GM12865 (cell line): ENCODE results near the gene SNTA1.
"Not testable (repeated sequence)": the region's sequence is repeated elsewhere in the genome, so short reads cannot be mapped to it uniquely, and the experiment has no call there.

Experiments
- DNase-seq: peaks from one replicate; pipeline ENCODE4 v3.0.0; 2010; ENCODE audit warnings: low read depth
- H3K4me3 ChIP-seq: 2 replicates; pipeline ENCODE4 v1.5.1; 2011; ENCODE audit warnings: mild to moderate bottlenecking, low read depth, low read length, control low read depth
- TF ChIP-seq, protein P1 (sequence below): IDR thresholded peaks from 2 replicates; pipeline ENCODE4 v1.5.1; 2011; ENCODE audit warnings: low read length, control low read depth, low read depth, inconsistent platforms; ENCODE audit not compliant: insufficient read depth; ENCODE audit errors: missing control alignments

Gene SNTA1

DNA sequence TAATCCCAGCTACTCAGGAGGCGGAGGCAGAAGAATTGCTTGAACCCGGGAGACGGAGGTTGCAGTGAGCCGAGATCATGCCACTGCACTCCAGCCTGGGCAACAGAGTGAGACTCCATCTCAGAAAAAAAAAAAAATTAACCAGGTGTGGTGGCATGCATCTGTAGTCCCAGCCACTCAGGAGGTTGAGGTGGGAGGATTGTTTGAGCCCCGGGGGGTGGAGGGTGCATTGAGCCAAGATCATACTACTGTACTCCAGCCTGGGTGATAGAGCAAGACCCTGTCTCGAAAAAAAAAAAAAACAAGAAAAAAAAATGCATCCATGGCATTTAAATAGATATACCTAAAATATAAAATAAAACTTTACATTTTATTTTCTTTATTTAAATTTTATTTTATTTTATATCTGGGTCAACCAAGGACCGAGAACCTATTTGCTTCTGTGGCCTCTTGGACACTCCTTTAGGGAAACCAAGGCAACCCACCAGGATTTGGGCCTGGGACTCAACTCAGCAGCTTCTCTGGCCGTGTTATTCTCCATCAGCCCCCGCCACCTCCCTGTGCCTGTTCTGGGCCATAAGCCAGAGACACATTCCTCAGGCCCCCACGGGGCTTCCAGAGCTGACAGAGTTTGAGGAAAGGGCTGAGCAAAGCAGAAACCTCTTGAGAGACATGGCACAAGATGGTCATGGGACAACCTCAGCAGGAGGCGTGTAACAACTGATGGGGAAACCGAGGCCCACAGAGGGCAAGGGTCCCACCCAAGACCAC lies 6.2 kb downstream of the SNTA1 start:
- DNase-seq = no peak
- TF ChIP-seq, protein P1, sequence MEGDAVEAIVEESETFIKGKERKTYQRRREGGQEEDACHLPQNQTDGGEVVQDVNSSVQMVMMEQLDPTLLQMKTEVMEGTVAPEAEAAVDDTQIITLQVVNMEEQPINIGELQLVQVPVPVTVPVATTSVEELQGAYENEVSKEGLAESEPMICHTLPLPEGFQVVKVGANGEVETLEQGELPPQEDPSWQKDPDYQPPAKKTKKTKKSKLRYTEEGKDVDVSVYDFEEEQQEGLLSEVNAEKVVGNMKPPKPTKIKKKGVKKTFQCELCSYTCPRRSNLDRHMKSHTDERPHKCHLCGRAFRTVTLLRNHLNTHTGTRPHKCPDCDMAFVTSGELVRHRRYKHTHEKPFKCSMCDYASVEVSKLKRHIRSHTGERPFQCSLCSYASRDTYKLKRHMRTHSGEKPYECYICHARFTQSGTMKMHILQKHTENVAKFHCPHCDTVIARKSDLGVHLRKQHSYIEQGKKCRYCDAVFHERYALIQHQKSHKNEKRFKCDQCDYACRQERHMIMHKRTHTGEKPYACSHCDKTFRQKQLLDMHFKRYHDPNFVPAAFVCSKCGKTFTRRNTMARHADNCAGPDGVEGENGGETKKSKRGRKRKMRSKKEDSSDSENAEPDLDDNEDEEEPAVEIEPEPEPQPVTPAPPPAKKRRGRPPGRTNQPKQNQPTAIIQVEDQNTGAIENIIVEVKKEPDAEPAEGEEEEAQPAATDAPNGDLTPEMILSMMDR = no peak
- H3K4me3 ChIP-seq = no peak overlapping the region

DNA sequence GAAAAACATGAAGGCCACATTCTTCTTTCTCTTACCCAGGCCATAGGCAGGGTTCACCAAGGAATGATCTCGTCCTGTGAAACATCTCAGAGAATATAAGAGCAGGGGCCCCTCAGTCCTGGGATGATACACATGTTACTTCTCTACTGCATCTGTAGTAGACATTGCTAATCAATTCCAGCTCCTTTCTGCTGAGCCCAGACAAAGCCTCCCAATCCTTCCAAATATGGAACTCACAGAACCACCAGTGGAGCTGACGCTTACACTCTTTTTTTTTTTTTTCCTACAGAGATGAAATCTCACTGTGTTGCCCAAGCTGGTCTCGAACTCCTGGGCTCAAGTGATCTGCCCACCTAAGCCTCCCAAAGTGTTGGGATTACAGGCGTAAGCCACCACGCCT lies 9.1 kb downstream of the SNTA1 start:
- no peak overlapping the region for H3K4me3 ChIP-seq
- TF ChIP-seq, protein P1 = no peak
- DNase-seq = no peak

DNA sequence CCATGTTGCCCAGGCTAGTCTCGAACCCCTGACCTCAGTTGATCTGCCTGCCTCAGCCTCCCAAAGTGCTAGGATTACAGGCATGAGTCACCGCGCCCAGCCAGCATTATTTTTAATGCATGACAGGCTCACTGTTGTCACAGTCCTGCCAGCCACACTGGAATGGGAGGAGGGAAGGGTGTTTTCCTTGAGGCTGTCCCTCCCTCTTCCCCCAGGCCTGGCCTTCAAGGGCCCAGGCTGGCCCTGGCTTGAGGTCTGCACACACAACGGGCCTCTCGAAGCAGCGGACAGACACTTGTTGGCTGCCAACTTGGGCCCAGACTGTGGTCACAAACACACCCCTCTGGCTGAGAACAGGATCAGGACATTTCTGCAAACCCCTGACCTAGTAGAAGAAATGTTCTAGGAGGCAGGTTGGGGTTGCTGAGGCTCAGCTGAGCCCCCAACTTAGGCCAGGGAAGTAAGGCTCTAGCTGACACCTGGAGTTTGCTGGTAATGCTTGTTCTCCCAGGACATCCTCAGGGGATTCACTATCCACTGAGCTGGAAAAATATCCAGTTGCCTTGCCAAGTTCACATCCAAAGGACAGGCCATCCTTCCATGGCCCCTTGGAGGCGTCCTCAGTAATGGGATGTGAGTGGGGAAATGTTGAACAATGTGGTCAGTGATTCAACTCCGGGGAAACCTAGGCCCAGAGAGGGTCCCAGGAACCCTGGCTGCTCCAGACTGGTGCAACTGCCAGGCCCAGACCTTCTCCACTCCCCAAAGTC lies 9.9 kb downstream of the SNTA1 start:
- TF ChIP-seq, protein P1 = no peak
- no peak overlapping the region for H3K4me3 ChIP-seq
- DNase-seq = no peak

DNA sequence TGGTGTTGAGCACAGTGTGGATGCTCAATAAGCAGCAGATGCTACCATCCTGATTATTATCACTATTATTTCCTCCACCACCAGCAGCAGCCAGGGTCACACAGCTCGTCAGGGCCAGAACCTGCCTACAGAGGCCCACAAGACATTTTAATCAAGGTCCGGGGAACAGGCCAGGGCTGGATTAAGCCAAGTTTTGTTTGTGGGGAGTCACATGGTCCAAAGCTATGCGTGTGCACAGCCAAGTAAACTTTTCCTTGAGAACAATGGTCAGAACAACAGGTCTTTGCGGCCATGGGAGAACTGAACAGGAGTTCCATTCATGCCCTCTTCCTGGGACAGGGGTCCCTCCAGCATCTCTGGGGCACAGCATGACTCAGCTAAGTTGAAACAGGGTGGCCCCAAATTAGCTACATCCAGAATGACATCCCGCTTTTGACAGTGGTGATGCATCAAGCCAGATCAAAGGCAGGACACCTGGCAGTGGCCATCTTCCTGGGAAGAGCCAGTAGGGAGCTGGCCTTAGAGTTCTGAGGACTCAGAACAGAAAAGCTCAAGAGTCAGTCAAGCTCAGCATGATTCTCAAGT lies 11.7 kb downstream of the SNTA1 start:
- TF ChIP-seq, protein P1 = no peak
- DNase-seq = no peak
- H3K4me3 ChIP-seq = no peak overlapping the region

DNA sequence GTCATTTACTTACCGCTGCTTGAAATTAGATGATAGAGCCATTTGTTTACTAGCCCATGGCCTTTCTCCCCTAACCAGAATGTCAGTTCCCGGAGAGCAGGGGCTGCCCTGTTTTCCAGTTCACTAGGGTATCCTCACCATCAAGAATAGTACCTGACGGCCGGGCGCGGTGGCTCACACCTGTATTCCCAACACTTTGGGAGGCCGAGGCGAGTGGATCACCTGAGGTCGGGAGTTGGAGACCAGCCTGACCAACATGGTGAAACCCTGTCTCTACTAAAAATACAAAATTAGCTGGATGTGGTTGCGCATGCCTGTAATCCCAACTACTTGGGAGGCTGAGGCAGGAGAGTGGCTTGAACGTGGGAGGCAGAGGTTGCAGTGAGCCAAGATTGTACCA lies 19.7 kb downstream of the SNTA1 start:
- H3K4me3 ChIP-seq, DNase-seq: not testable (repeated sequence)

DNA sequence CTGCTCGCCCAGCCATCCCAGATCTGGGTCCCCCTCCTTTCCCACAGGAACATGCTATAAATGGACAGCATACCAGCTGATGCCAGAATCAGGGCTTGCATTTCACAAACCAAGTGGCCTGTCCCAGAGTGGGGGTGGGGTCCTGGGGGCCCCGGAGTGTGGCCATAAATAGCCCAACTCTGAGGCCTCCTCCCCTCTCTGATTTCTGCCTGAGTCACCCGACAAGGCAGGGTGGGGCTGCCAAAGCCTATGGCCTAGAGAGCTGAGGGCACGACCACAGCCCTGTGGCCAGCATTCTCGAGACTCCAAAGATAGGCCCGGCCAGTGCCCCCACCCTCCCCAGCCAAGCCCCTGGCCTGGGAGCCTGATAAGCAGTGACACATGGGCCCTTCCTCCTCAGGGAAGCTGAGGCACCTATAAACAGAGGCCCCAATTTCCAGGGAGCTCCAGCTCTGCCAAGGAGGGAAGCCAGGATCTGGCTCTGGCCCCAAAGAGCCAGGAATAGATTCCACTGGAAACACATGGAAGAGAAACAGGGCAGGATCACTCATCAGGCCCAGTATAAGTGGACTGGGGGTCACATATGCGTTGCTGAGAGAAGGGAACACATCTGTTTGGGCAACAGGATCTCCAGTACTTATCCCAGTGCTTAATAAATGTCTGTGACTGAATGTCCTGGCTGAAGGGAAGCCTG lies 20.3 kb downstream of the SNTA1 start:
- no peak for DNase-seq
- TF ChIP-seq, protein P1 = no peak
- H3K4me3 ChIP-seq = no peak overlapping the region
